Astrocyte of the cerebellum (primary cell): ENCODE results near the gene PPP6R3.
"Not testable (repeated sequence)": the region's sequence is repeated elsewhere in the genome, so short reads cannot be mapped to it uniquely, and the experiment has no call there.

Experiments
- DNase-seq: peaks from one replicate; pipeline ENCODE4 v3.0.0-alpha.2; 2011; ENCODE audit warnings: low read depth
- H3K4me3 ChIP-seq: 2 replicates; pipeline ENCODE4 v1.5.1; 2011; ENCODE audit warnings: mild to moderate bottlenecking, low read depth, low read length, moderate library complexity
- in situ Hi-C: cut with HindIII; loops from 2 replicates; pipeline ENCODE4 v1.10.0; 2017; ENCODE audit warnings: low sequenced_read_pairs
- TF ChIP-seq, protein P1 (sequence below): IDR thresholded peaks from 2 replicates; pipeline ENCODE4 v1.5.1; 2012; ENCODE audit warnings: low read length, low read depth, moderate library complexity, mild to moderate bottlenecking; ENCODE audit errors: missing control alignments

PPP6R3 gene

GRCh38 chr11:68473693-68474092 lies 13.1 kb downstream of the PPP6R3 start:
- DNase-seq, result no peak
- TF ChIP-seq, protein P1, sequence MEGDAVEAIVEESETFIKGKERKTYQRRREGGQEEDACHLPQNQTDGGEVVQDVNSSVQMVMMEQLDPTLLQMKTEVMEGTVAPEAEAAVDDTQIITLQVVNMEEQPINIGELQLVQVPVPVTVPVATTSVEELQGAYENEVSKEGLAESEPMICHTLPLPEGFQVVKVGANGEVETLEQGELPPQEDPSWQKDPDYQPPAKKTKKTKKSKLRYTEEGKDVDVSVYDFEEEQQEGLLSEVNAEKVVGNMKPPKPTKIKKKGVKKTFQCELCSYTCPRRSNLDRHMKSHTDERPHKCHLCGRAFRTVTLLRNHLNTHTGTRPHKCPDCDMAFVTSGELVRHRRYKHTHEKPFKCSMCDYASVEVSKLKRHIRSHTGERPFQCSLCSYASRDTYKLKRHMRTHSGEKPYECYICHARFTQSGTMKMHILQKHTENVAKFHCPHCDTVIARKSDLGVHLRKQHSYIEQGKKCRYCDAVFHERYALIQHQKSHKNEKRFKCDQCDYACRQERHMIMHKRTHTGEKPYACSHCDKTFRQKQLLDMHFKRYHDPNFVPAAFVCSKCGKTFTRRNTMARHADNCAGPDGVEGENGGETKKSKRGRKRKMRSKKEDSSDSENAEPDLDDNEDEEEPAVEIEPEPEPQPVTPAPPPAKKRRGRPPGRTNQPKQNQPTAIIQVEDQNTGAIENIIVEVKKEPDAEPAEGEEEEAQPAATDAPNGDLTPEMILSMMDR, result no peak
- no peak overlapping the region for H3K4me3 ChIP-seq
- in situ Hi-C loops, result no loop called here

DNA sequence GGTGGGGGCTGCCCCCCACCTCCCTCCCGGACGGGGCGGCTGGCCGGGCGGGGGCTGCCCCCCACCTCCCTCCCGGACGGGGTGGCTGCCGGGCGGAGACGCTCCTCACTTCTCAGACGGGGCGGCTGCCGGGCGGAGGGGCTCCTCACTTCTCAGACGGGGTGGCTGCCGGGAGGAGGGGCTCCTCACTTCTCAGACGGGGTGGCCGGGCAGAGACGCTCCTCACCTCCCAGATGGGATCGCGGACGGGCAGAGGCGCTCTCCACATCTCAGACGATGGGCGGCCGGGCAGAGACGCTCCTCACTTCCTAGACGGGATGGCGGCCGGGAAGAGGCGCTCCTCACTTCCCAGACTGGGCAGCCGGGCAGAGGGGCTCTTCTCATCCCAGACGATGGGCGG lies 15.1 kb downstream of the PPP6R3 start:
- H3K4me3 ChIP-seq, in situ Hi-C loops: not testable (repeated sequence)

DNA sequence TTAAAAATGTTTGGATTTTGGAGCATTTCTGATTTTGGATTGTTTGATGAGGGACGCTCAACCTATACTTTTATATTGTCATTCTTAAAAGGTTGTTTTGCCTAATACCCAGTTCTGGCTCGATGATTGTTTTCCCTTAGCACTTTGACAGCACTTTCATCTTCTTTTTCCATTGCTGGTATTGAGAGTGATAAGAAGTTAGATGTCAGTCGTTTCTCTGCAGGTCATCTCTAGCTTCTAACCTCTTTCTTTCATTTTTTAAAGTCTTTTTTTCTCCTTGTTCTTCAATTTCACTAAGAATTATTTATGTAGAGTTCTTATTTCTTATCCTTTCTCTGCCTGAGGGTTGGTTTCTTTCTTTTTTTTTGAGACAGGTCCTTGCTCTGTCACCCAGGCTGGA lies 18.8 kb downstream of the PPP6R3 start:
- H3K4me3 ChIP-seq, result no peak overlapping the region
- TF ChIP-seq, protein P1, result no peak
- in situ Hi-C loops, result no loop called here
- DNase-seq, result no peak

More for the DNA sequence above, 15.1 kb downstream of the PPP6R3 start:
- DNase-seq, result not testable (repeated sequence)

DNA sequence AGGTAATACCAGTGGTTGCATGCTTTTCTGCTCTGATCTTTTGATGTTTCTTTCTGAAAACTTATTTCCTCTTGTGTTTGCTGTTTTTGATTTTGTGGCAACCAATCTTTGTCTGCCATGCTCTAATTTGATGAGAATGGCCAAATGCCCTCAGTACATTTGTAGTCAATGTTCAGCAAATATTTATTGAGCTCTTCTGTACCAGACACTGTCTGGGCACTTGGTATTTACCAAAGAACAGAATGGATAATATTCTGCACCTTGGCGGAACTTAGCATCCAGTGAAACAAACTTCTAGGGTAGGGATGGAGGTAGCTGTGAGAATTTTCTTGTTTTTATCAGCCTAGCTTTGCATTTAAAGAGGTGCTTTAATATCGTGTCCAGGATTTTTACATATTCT lies 19.6 kb downstream of the PPP6R3 start:
- H3K4me3 ChIP-seq, result no peak overlapping the region
- TF ChIP-seq, protein P1, result no peak
- in situ Hi-C loops, result no loop called here
- DNase-seq, result no peak

DNA sequence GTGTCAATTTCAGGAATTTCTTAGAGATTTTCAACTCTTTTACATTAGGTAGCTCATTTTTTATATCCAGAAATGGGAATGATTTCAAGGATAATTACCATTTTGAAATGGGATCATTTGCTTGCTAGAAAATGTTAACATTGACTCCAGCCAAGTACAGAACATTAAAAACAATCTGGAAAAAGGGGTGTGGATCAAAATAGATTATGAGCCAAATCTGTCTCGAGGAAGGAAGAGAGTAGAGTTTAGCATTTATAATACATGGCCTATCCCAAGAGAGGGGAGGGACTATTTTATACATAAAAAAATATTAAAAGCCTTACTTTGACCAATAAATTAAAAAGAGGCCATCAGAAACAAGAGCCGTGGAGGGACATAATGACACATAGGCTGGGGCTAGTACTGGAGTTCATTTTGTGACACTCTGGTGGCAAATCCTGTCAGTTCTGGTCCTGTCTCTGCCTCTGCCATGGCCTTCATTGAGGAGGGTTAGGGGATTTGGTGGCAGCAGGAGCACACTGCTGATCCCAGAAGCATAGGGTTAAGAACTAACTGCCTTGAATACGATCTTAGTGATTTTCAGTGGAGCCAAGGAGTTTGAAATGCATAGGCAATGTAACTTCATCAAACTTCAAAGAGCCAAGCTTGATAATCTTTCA lies 20.4 kb downstream of the PPP6R3 start:
- in situ Hi-C loops, result no loop called here
- no peak for DNase-seq
- TF ChIP-seq, protein P1, result no peak
- H3K4me3 ChIP-seq, result no peak overlapping the region

- in situ Hi-C loops, result no loop called here
- no peak for DNase-seq
- no peak overlapping the region for H3K4me3 ChIP-seq
- TF ChIP-seq, protein P1, result no peak
Observed at GRCh38 chr11:68481579-68482240, 21.2 kb downstream of the PPP6R3 start.

- in situ Hi-C loops, result no loop called here
- TF ChIP-seq, protein P1, result no peak
- DNase-seq, result no peak
- H3K4me3 ChIP-seq, result no peak overlapping the region
Observed at GRCh38 chr11:68488623-68489022, 28.1 kb downstream of the PPP6R3 start.
